Astrocyte of the hippocampus (primary cell): ENCODE measurements around the gene PITPNM1.
A peak's percentile ranks its signal among the peaks of the same experiment; 100 is the strongest.
"Not testable (repeated sequence)": the region's sequence is repeated elsewhere in the genome, so short reads cannot be mapped to it uniquely, and the experiment has no call there.

ENCODE experiments used
- DNase-seq: peaks from one replicate; pipeline ENCODE4 v3.0.0; 2011; ENCODE audit warnings: low read depth, low spot score

PITPNM1 gene

GRCh38 chr11:67523556-67524479, 18.7 kb upstream of the PITPNM1 start:
- DNase-seq = no peak

- DNase-seq = no peak
Observed at GRCh38 chr11:67522844-67523555, 17.8 kb upstream of the PITPNM1 start, which contains the start of gene CABP2. CABP2 (minus strand) TSS chr11:67523446; CDS start chr11:67523326, 120 bp downstream.

- no peak for DNase-seq
Observed at GRCh38 chr11:67522338-67522737, 17.2 kb upstream of the PITPNM1 start.

GRCh38 chr11:67521924-67522323, 16.8 kb upstream of the PITPNM1 start:
- DNase-seq = no peak

- DNase-seq = no peak
Observed at GRCh38 chr11:67520856-67521824, 16.0 kb upstream of the PITPNM1 start.

- DNase-seq = no peak
Observed at GRCh38 chr11:67519726-67520125, 14.6 kb upstream of the PITPNM1 start.

- no peak for DNase-seq
Observed at GRCh38 chr11:67517784-67518552, 12.8 kb upstream of the PITPNM1 start.

GRCh38 chr11:67516806-67517205, 11.6 kb upstream of the PITPNM1 start:
- no peak for DNase-seq

- no peak for DNase-seq
Observed at GRCh38 chr11:67514116-67514515, 9.0 kb upstream of the PITPNM1 start.

- DNase-seq = not testable (repeated sequence)
Observed at GRCh38 chr11:67511558-67511957, 6.4 kb upstream of the PITPNM1 start.

- DNase-seq = no peak
Observed at GRCh38 chr11:67510023-67510345, 4.8 kb upstream of the PITPNM1 start.

GRCh38 chr11:67508486-67509121, 3.4 kb upstream of the PITPNM1 start:
- DNase-seq = peak; percentile 99

GRCh38 chr11:67507864-67508485, 2.8 kb upstream of the PITPNM1 start, which contains the start of gene CDK2AP2:
CDK2AP2 (minus strand) TSS chr11:67508162; CDS start chr11:67508082, 80 bp downstream.
- peak; percentile 100 for DNase-seq

GRCh38 chr11:67507242-67507863, 2.2 kb upstream of the PITPNM1 start:
- DNase-seq = no peak

- DNase-seq = no peak
Observed at GRCh38 chr11:67506426-67507051, 1.4 kb upstream of the PITPNM1 start.

- peak; percentile 96 for DNase-seq
Observed at GRCh38 chr11:67505605-67506396, 638 bp upstream of the PITPNM1 start.

- peak; percentile 73 for DNase-seq
Observed at GRCh38 chr11:67504005-67504949, 886 bp downstream of the PITPNM1 start.
